IPS DF 6.9 (cell line): ENCODE results near the gene PARG.
"Not testable (repeated sequence)": the region's sequence is repeated elsewhere in the genome, so short reads cannot be mapped to it uniquely, and the experiment has no call there.

Source experiments
- DNase-seq: peaks from one replicate; pipeline ENCODE4 v3.0.0-alpha.2; 2013; ENCODE audit warnings: low read depth, low spot score
- H3K27ac ChIP-seq: one replicate; pipeline ENCODE4 v1.5.1; 2013; ENCODE audit warnings: low read length, control low read depth
- H3K27me3 ChIP-seq: 2 replicates; pipeline ENCODE4 v1.6.1; 2013; ENCODE audit warnings: mild to moderate bottlenecking, low read length; ENCODE audit not compliant: control insufficient read depth, insufficient read depth
- H3K36me3 ChIP-seq: 2 replicates; pipeline ENCODE4 v1.6.1; 2013; ENCODE audit warnings: low read length; ENCODE audit not compliant: control insufficient read depth, insufficient read depth
- H3K4me1 ChIP-seq: 2 replicates; pipeline ENCODE4 v1.6.1; 2013; ENCODE audit warnings: low read length; ENCODE audit not compliant: control insufficient read depth, insufficient read depth
- H3K4me3 ChIP-seq: 2 replicates; pipeline ENCODE4 v1.5.1; 2013; ENCODE audit warnings: mild to moderate bottlenecking, low read length
- H3K9me3 ChIP-seq: 2 replicates; pipeline ENCODE4 v1.6.1; 2013; ENCODE audit warnings: low read length, inconsistent platforms; ENCODE audit not compliant: control insufficient read depth, insufficient read depth
- WGBS: extraction: QIAGEN DNeasy Blood & Tissue Kit; methylation state at CpG from one replicate; pipeline ENCODE4 v1.1.7; 2013; ENCODE audit warnings: mixed read lengths, missing lambda C conversion rate; ENCODE audit not compliant: insufficient read length, insufficient coverage; 5-methylcytosine and 5-hydroxymethylcytosine counted together

Gene PARG

GRCh38 chr10:49903829-49904228 lies 38.0 kb downstream of the PARG start:
- no CpG with 5 or more reads among the region's 3 CpGs for WGBS
- H3K27me3 ChIP-seq, H3K4me1 ChIP-seq, H3K27ac ChIP-seq, H3K4me3 ChIP-seq, DNase-seq, H3K36me3 ChIP-seq, H3K9me3 ChIP-seq: not testable (repeated sequence)

GRCh38 chr10:49900406-49900805 lies 41.4 kb downstream of the PARG start:
- not testable (repeated sequence) for H3K27me3 ChIP-seq, H3K9me3 ChIP-seq
- WGBS: no CpG with 5 or more reads among the region's 3 CpGs

GRCh38 chr10:49899999-49900398 lies 41.8 kb downstream of the PARG start:
- H3K27me3 ChIP-seq, DNase-seq, H3K4me1 ChIP-seq, H3K4me3 ChIP-seq, H3K36me3 ChIP-seq, H3K9me3 ChIP-seq, H3K27ac ChIP-seq: not testable (repeated sequence)
- no CpG with 5 or more reads among the region's 2 CpGs for WGBS

More at GRCh38 chr10:49900406-49900805, 41.4 kb downstream of the PARG start:
- H3K27ac ChIP-seq, H3K4me3 ChIP-seq, DNase-seq, H3K36me3 ChIP-seq, H3K4me1 ChIP-seq: not testable (repeated sequence)

GRCh38 chr10:49890025-49890424 lies 51.8 kb downstream of the PARG start:
- not testable (repeated sequence) for H3K4me1 ChIP-seq, H3K36me3 ChIP-seq, H3K27ac ChIP-seq, DNase-seq, H3K9me3 ChIP-seq, H3K4me3 ChIP-seq, H3K27me3 ChIP-seq
- WGBS: no CpG with 5 or more reads among the region's 5 CpGs

- H3K4me3 ChIP-seq, H3K9me3 ChIP-seq, DNase-seq, H3K36me3 ChIP-seq, H3K4me1 ChIP-seq, H3K27ac ChIP-seq, H3K27me3 ChIP-seq: not testable (repeated sequence)
- no CpG with 5 or more reads among the region's 3 CpGs for WGBS
These were observed 57.0 kb downstream of the PARG start for GRCh38 chr10:49884739-49885331.

GRCh38 chr10:49883852-49884251 lies 58.0 kb downstream of the PARG start:
- no CpG with 5 or more reads among the region's 3 CpGs for WGBS
- H3K27ac ChIP-seq, H3K4me3 ChIP-seq, DNase-seq, H3K4me1 ChIP-seq, H3K36me3 ChIP-seq, H3K9me3 ChIP-seq, H3K27me3 ChIP-seq: not testable (repeated sequence)

GRCh38 chr10:49882327-49882726 lies 59.5 kb downstream of the PARG start:
- not testable (repeated sequence) for H3K27me3 ChIP-seq, H3K4me1 ChIP-seq, H3K9me3 ChIP-seq, DNase-seq, H3K36me3 ChIP-seq, H3K4me3 ChIP-seq, H3K27ac ChIP-seq
- WGBS: no CpG with 5 or more reads among the region's 3 CpGs

- H3K4me3 ChIP-seq, H3K27me3 ChIP-seq, H3K9me3 ChIP-seq, H3K4me1 ChIP-seq, H3K36me3 ChIP-seq, H3K27ac ChIP-seq, DNase-seq: not testable (repeated sequence)
- WGBS: no CpG with 5 or more reads among the region's 3 CpGs
These were observed 69.1 kb downstream of the PARG start for GRCh38 chr10:49872740-49873139.

GRCh38 chr10:49871462-49871861 lies 70.4 kb downstream of the PARG start:
- H3K9me3 ChIP-seq, H3K27me3 ChIP-seq, H3K4me3 ChIP-seq, H3K36me3 ChIP-seq, H3K4me1 ChIP-seq, DNase-seq, H3K27ac ChIP-seq: not testable (repeated sequence)
- WGBS: no CpG with 5 or more reads among the region's 3 CpGs

GRCh38 chr10:49859933-49860332 lies 81.9 kb downstream of the PARG start:
- not testable (repeated sequence) for DNase-seq, H3K9me3 ChIP-seq, H3K27me3 ChIP-seq, H3K4me3 ChIP-seq, H3K4me1 ChIP-seq, H3K27ac ChIP-seq, H3K36me3 ChIP-seq
- no CpG with 5 or more reads among the region's 5 CpGs for WGBS

- not testable (repeated sequence) for H3K36me3 ChIP-seq, H3K9me3 ChIP-seq, H3K27me3 ChIP-seq, H3K4me3 ChIP-seq, H3K4me1 ChIP-seq, DNase-seq, H3K27ac ChIP-seq
- WGBS: no CpG with 5 or more reads among the region's 1 CpG
These were observed 83.0 kb downstream of the PARG start for GRCh38 chr10:49858697-49859382.
